Measurements from ENCODE around the gene TRAPPC3L.
A peak's percentile ranks its signal among the peaks of the same experiment; 100 is the strongest.

Gene TRAPPC3L

GRCh38 chr6:116461932-116462885 lies 83.3 kb downstream of the TRAPPC3L start:
- no peak for DNase-seq

GRCh38 chr6:116461331-116461931 lies 84.1 kb downstream of the TRAPPC3L start, which contains the start of gene CALHM6:
TSS of gene CALHM6 (plus strand) at chr6:116461375. CDS start at chr6:116461930, 555 bp downstream.
- no peak for DNase-seq

GRCh38 chr6:116459927-116460326 lies 85.6 kb downstream of the TRAPPC3L start:
- DNase-seq: peak; percentile 18

- no peak for DNase-seq
Measured at GRCh38 chr6:116458264-116458663, 87.2 kb downstream of the TRAPPC3L start.

GRCh38 chr6:116456927-116457326 lies 88.6 kb downstream of the TRAPPC3L start:
- no peak for DNase-seq

- no peak for DNase-seq
Measured at GRCh38 chr6:116456106-116456505, 89.4 kb downstream of the TRAPPC3L start.

- DNase-seq: no peak
Measured at GRCh38 chr6:116452531-116452930, 93.0 kb downstream of the TRAPPC3L start.

GRCh38 chr6:116451916-116452315 lies 93.6 kb downstream of the TRAPPC3L start:
- peak; percentile 13 for DNase-seq

GRCh38 chr6:116450769-116451740 lies 94.4 kb downstream of the TRAPPC3L start:
- DNase-seq: peak; percentile 81

GRCh38 chr6:116450185-116450710 lies 95.2 kb downstream of the TRAPPC3L start:
- no peak for DNase-seq

- DNase-seq: no peak
Measured at GRCh38 chr6:116449565-116449964, 95.9 kb downstream of the TRAPPC3L start.

GRCh38 chr6:116447496-116448011 lies 97.9 kb downstream of the TRAPPC3L start:
- DNase-seq: peak; percentile 99

- DNase-seq: no peak
Measured at GRCh38 chr6:116447052-116447451, 98.4 kb downstream of the TRAPPC3L start.

GRCh38 chr6:116446399-116446798 lies 99.1 kb downstream of the TRAPPC3L start:
- DNase-seq: no peak

GRCh38 chr6:116445102-116445501 lies 100.4 kb downstream of the TRAPPC3L start:
- no peak for DNase-seq
